K562 (cell line): ENCODE results near the gene WDR46. TPM values are rescaled to one million over a fixed set of nuclear protein-coding genes. Genes with fewer than 3 reads are reported as not detected.
A peak's percentile ranks its signal among the peaks of the same experiment; 100 is the strongest.

Experiments
- AFF1 ChIP-seq, 2 experiments: fragments of 450-650 bp; IDR thresholded peaks; 2 replicates each; pipeline ENCODE4 v1.6.1; 2018; ENCODE audit warnings: mild to moderate bottlenecking in 2 of 2, low read depth in 1 of 2; ENCODE audit not compliant: partially characterized antibody in 2 of 2
- ARID1B ChIP-seq: fragments of 450-650 bp; IDR thresholded peaks from 2 replicates; pipeline ENCODE4 v1.6.1; 2016; ENCODE audit warnings: antibody characterized with exemption, mild to moderate bottlenecking, inconsistent platforms
- HSF4 ChIP-seq: fragments of 250-450 bp; sonication (Bioruptor Pico); IDR thresholded peaks from 2 replicates; pipeline ENCODE4 v2.1.2; 2022; ENCODE audit warnings: mild to moderate bottlenecking, moderate library complexity, borderline replicate concordance
- MAFF ChIP-seq: IDR thresholded peaks from 2 replicates; pipeline ENCODE4 v1.6.1; 2012; ENCODE audit warnings: low read length, improper control_type of control experiment
- NR2C2 ChIP-seq, 2 experiments: fragments of 200-800 bp in 1 of 2; sonication (Bioruptor generic) in 1 of 2; sonication (generic) in 1 of 2; formaldehyde crosslinking in 1 of 2; IDR thresholded peaks; 2 replicates each; pipeline versions ENCODE4 v1.6.1 to v1.8.0; 2016 to 2022; ENCODE audit warnings: mild to moderate bottlenecking in 1 of 2, missing compliant biosample characterization in 1 of 2, missing genetic modification characterization in 1 of 2, missing genetic modification reagents in 1 of 2
- POLR3G ChIP-seq: IDR thresholded peaks from 2 replicates; pipeline ENCODE4 v1.6.1; 2011; ENCODE audit not compliant: insufficient read length, insufficient replicate concordance; ENCODE audit errors: extremely low read depth
- PRPF4 ChIP-seq: fragments of 200-400 bp; formaldehyde crosslinking; IDR thresholded peaks from one replicate; pipeline ENCODE4 v1.6.1; 2017; ENCODE audit warnings: low read length, low read depth, mild to moderate bottlenecking; ENCODE audit not compliant: insufficient read depth, poor library complexity, severe bottlenecking
- SREBF2 ChIP-seq: sonication (generic); formaldehyde crosslinking; IDR thresholded peaks from 2 replicates; pipeline ENCODE4 v1.4.0; 2020; ENCODE audit warnings: mild to moderate bottlenecking, missing genetic modification reagents
- THRAP3 ChIP-seq: fragments of 450-650 bp; IDR thresholded peaks from 2 replicates; pipeline ENCODE4 v1.6.1; 2016; ENCODE audit warnings: mild to moderate bottlenecking, inconsistent platforms, borderline replicate concordance
- TOE1 ChIP-seq, 2 experiments: fragments of 450-650 bp in 1 of 2; sonication (generic) in 1 of 2; formaldehyde crosslinking in 1 of 2; IDR thresholded peaks; 2 replicates each; pipeline versions ENCODE4 v1.7.1 to v1.8.0; 2016 to 2022; ENCODE audit warnings: borderline replicate concordance in 2 of 2, mild to moderate bottlenecking in 2 of 2, antibody characterized with exemption in 1 of 2, inconsistent platforms in 1 of 2, low read depth in 1 of 2, missing genetic modification reagents in 1 of 2, moderate library complexity in 1 of 2
- YY1 ChIP-seq, 3 experiments: IDR thresholded peaks; 2 replicates each; pipeline ENCODE4 v1.6.1; 2011; ENCODE audit warnings: low read length in 2 of 3, mild to moderate bottlenecking in 2 of 3, moderate library complexity in 2 of 3, borderline replicate concordance in 1 of 3, control low read depth in 1 of 3, low read depth in 1 of 3; ENCODE audit not compliant: insufficient read depth in 3 of 3, insufficient replicate concordance in 2 of 3, control insufficient read depth in 1 of 3, insufficient read length in 1 of 3; ENCODE audit errors: extremely low read depth in 1 of 3
- ZBTB43 ChIP-seq: sonication (generic); formaldehyde crosslinking; IDR thresholded peaks from 2 replicates; pipeline ENCODE4 v1.8.0; 2023; ENCODE audit warnings: mild to moderate bottlenecking, missing genetic modification reagents
- ZFP36 ChIP-seq: fragments of 150-350 bp; IDR thresholded peaks from 2 replicates; pipeline ENCODE4 v1.6.1; 2018; ENCODE audit warnings: low read length, low read depth; ENCODE audit not compliant: partially characterized antibody
- polyA plus RNA-seq, 8 experiments: library from polyadenylated mRNA; depleted of rRNA in 4 of 8; stranded (reverse) in 5 of 8; unstranded in 3 of 8; fragments of >200 nt; fragmentation: Nextera tagmentation in 2 of 8; fragmentation: Illumina TruSeq in 1 of 8; extraction: Ambion mirVana in 2 of 8; extraction: Trizol in 1 of 8; gene quantifications; 2 replicates each; pipeline versions ENCODE4 v1.2.1 to v1.2.3, GENCODE V29; 2011 to 2014; ENCODE audit warnings: inconsistent platforms in 1 of 8, missing spikeins in 1 of 8
- total RNA-seq, 7 experiments: library from RNA; depleted of rRNA in 6 of 7; stranded (reverse); fragments of >200 nt in 6 of 7; fragmentation: Illumina TruSeq in 2 of 7; extraction: Trizol in 2 of 7; gene quantifications; 2 replicates each; pipeline versions ENCODE4 v1.2.1 to v1.2.3, GENCODE V29; 2011 to 2021; ENCODE audit warnings: low replicate concordance in 1 of 7
- TF ChIP-seq, protein P1 (sequence below), 2 experiments: IDR thresholded peaks; 2 replicates each; pipeline ENCODE4 v1.6.1; 2011; ENCODE audit warnings: borderline replicate concordance in 1 of 2, control low read depth in 1 of 2, low read depth in 1 of 2, low read length in 1 of 2, mild to moderate bottlenecking in 1 of 2, mixed read lengths in 1 of 2, moderate library complexity in 1 of 2; ENCODE audit not compliant: insufficient read depth in 1 of 2, insufficient read length in 1 of 2, poor library complexity in 1 of 2, severe bottlenecking in 1 of 2; ENCODE audit errors: extremely low read depth in 1 of 2

WDR46 gene
- total and polyA plus RNA-seq, 9 of the 15 experiments (the other 6 are each of a cell fraction or from before 2014, with no cell fraction given) = 8.9 to 146 (median 93.1) TPM

GRCh38 chr6:33312361-33313104 is 23.5 kb upstream of the WDR46 start (continued):
- TF ChIP-seq ARID1B (0 out of 2 replicates have a peak, but pooled peaks have one; percentile 21), THRAP3 (0 out of 2 replicates have a peak, but pooled peaks have one; percentile 30), ZBTB43 (CRISPR knock-in tag) (no peak), NR2C2 (CRISPR knock-in tag; IDR thresholded peaks at IDR 0.05) (no peak), NR2C2 (tag; IDR thresholded peaks at IDR 0.05) (no peak), PRPF4 (no peak), ZFP36 (no peak), YY1 (IDR thresholded peaks at IDR 0.05; ENCODE audit: borderline replicate concordance in 1 of 3, control insufficient read depth in 1 of 3, extremely low read depth in 1 of 3, insufficient read depth in 3 of 3, insufficient read length in 1 of 3, insufficient replicate concordance in 2 of 3, low read depth in 1 of 3, low read length in 2 of 3) (peak in 2 of 3 experiments; percentile 4 to 7), AFF1 (IDR thresholded peaks at IDR 0.05; ENCODE audit: low read depth in 1 of 2, partially characterized antibody in 2 of 2) (no peak), POLR3G (no peak), TOE1 (IDR thresholded peaks at IDR 0.05; ENCODE audit: borderline replicate concordance) (no peak), TOE1 (CRISPR knock-in tag; IDR thresholded peaks at IDR 0.05; ENCODE audit: borderline replicate concordance, low read depth) (no peak), MAFF (no peak), HSF4 (CRISPR knock-in tag) (no peak), SREBF2 (CRISPR knock-in tag) (no peak)
- TF ChIP-seq, protein P1, sequence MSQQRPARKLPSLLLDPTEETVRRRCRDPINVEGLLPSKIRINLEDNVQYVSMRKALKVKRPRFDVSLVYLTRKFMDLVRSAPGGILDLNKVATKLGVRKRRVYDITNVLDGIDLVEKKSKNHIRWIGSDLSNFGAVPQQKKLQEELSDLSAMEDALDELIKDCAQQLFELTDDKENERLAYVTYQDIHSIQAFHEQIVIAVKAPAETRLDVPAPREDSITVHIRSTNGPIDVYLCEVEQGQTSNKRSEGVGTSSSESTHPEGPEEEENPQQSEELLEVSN (IDR thresholded peaks at IDR 0.05; ENCODE audit: borderline replicate concordance in 1 of 2, extremely low read depth in 1 of 2, insufficient read depth in 1 of 2, insufficient read length in 1 of 2, low read depth in 1 of 2, low read length in 1 of 2, poor library complexity in 1 of 2, severe bottlenecking in 1 of 2) = no peak
